IMR-90 (cell line): ENCODE measurements around the gene PNPLA1. TPM values are rescaled to one million over a fixed set of nuclear protein-coding genes. Genes with fewer than 3 reads are reported as not detected.

ENCODE experiments used
- ATAC-seq: fragments of 200-7000 bp; cut with Tn5 transposase; 2 replicates; pipeline ENCODE4 v1.9.1; 2020; ENCODE audit warnings: low read depth, mild to moderate bottlenecking, moderate library complexity
- BruUV-seq: library from RNA; stranded (reverse); fragments of 400-500 nt; replicated peaks from 2 replicates; lab custom pipeline; 2021; lab: Mats Ljungman, UMichigan
- CTCF ChIA-PET: fragments of 300-600 bp; formaldehyde crosslinking; extraction: SDS; loops from one replicate; lab custom pipeline; 2021; ENCODE audit warnings: antibody characterized with exemption; lab: Yijun Ruan, JAX
- POLR2A ChIA-PET: fragments of 300-600 bp; sonication (Branson Sonifier 250); formaldehyde crosslinking; loops from one replicate; lab custom pipeline; 2022; ENCODE audit warnings: antibody characterized with exemption; ENCODE audit not compliant: unreplicated experiment; lab: Charles Lee
- DNase-seq: peaks from one replicate; pipeline ENCODE4 v3.0.0; 2013
- H2AFZ ChIP-seq: replicated peaks from 2 replicates; pipeline ENCODE3; 2013; ENCODE audit warnings: low read length, mild to moderate bottlenecking; ENCODE audit not compliant: poor library complexity
- H2AK5ac ChIP-seq: 2 replicates; pipeline ENCODE4 v1.6.1; 2013; ENCODE audit warnings: low read depth, low read length, inconsistent platforms
- H2AK9ac ChIP-seq: replicated peaks from 2 replicates; pipeline ENCODE3; 2013; ENCODE audit warnings: mild to moderate bottlenecking, low read depth, low read length, moderate library complexity; ENCODE audit not compliant: poor library complexity
- H2BK120ac ChIP-seq: 2 replicates; pipeline ENCODE4 v1.6.1; 2013; ENCODE audit warnings: low read depth, low read length, inconsistent platforms
- H2BK15ac ChIP-seq: 3 replicates; pipeline ENCODE4 v1.6.1; 2013; ENCODE audit warnings: low read depth, low read length, inconsistent platforms
- H2BK20ac ChIP-seq: 2 replicates; pipeline ENCODE4 v1.6.1; 2013; ENCODE audit warnings: low read depth, mild to moderate bottlenecking, inconsistent platforms, low read length, moderate library complexity
- H2BK5ac ChIP-seq: 2 replicates; pipeline ENCODE4 v1.6.1; 2013; ENCODE audit warnings: mild to moderate bottlenecking, low read depth, low read length, inconsistent platforms; ENCODE audit not compliant: poor library complexity, severe bottlenecking
- H3K14ac ChIP-seq: replicated peaks from 2 replicates; pipeline ENCODE4 v1.6.1; 2013; ENCODE audit warnings: low read depth, low read length, inconsistent platforms
- H3K18ac ChIP-seq: 2 replicates; pipeline ENCODE4 v1.6.1; 2013; ENCODE audit warnings: low read depth, low read length, control low read depth
- H3K23ac ChIP-seq: 2 replicates; pipeline ENCODE4 v1.6.1; 2013; ENCODE audit warnings: low read depth, low read length, inconsistent platforms
- H3K27ac ChIP-seq: 2 replicates; pipeline ENCODE4 v1.5.1; 2013; ENCODE audit warnings: mild to moderate bottlenecking, control low read depth, low read length; ENCODE audit not compliant: insufficient read depth
- H3K27me3 ChIP-seq: 2 replicates; pipeline ENCODE4 v1.6.1; 2013; ENCODE audit warnings: low read length; ENCODE audit not compliant: control insufficient read depth, insufficient read depth
- H3K36me3 ChIP-seq: 2 replicates; pipeline ENCODE4 v1.6.1; 2013; ENCODE audit warnings: low read length, mixed read lengths; ENCODE audit not compliant: control insufficient read depth, insufficient read depth
- H3K4ac ChIP-seq: 2 replicates; pipeline ENCODE4 v1.6.1; 2013; ENCODE audit warnings: low read depth, low read length, inconsistent platforms
- H3K4me1 ChIP-seq: 2 replicates; pipeline ENCODE4 v1.6.1; 2013; ENCODE audit warnings: low read length, mixed read lengths; ENCODE audit not compliant: control insufficient read depth, insufficient read depth
- H3K4me2 ChIP-seq: 2 replicates; pipeline ENCODE4 v1.6.1; 2013; ENCODE audit warnings: low read depth, mild to moderate bottlenecking, control low read depth, low read length, moderate library complexity
- H3K4me3 ChIP-seq: 2 replicates; pipeline ENCODE4 v1.5.1; 2013; ENCODE audit warnings: low read depth, mild to moderate bottlenecking, control low read depth, low read length, moderate library complexity; ENCODE audit not compliant: insufficient read depth
- H3K56ac ChIP-seq: 2 replicates; pipeline ENCODE4 v1.6.1; 2013; ENCODE audit warnings: low read length, inconsistent platforms; ENCODE audit not compliant: insufficient read depth; ENCODE audit errors: extremely low read depth
- H3K79me1 ChIP-seq, 2 experiments: 2 replicates each; pipeline ENCODE4 v1.6.1; 2013; ENCODE audit warnings: low read length in 2 of 2, inconsistent platforms in 1 of 2, low read depth in 1 of 2
- H3K9ac ChIP-seq: 2 replicates; pipeline ENCODE4 v1.6.1; 2013; ENCODE audit warnings: low read depth, low read length, control low read depth
- H3K9me1 ChIP-seq: 2 replicates; pipeline ENCODE4 v1.6.1; 2013; ENCODE audit warnings: low read length, inconsistent platforms; ENCODE audit not compliant: insufficient read depth
- H3K9me3 ChIP-seq: 2 replicates; pipeline ENCODE4 v1.6.1; 2013; ENCODE audit warnings: low read length; ENCODE audit not compliant: control insufficient read depth, insufficient read depth
- H4K20me1 ChIP-seq: 2 replicates; pipeline ENCODE4 v1.6.1; 2013; ENCODE audit warnings: low read length, inconsistent platforms; ENCODE audit not compliant: insufficient read depth
- H4K5ac ChIP-seq: 2 replicates; pipeline ENCODE4 v1.6.1; 2013; ENCODE audit warnings: mild to moderate bottlenecking, low read depth, low read length, control low read depth
- H4K8ac ChIP-seq, 2 experiments: 2 replicates each; pipeline ENCODE4 v1.6.1; 2013; ENCODE audit warnings: low read depth in 2 of 2, low read length in 2 of 2, control low read depth in 1 of 2, inconsistent platforms in 1 of 2
- H4K91ac ChIP-seq: 2 replicates; pipeline ENCODE4 v1.6.1; 2013; ENCODE audit warnings: low read depth, low read length, inconsistent platforms; ENCODE audit not compliant: insufficient read depth
- NFE2L2 ChIP-seq: fragments of 150-350 bp; IDR thresholded peaks from 2 replicates; pipeline ENCODE4 v1.6.1; 2016; ENCODE audit warnings: low read depth, mild to moderate bottlenecking, low read length
- RAD21 ChIP-seq: IDR thresholded peaks from 2 replicates; pipeline ENCODE4 v1.6.1; 2012; ENCODE audit warnings: low read length, improper control_type of control experiment
- WGBS, 2 experiments: methylation state at CpG; one replicate each; pipeline versions ENCODE4 v1.1.5 to v1.1.7; 2013; ENCODE audit warnings: missing lambda C conversion rate in 2 of 2; ENCODE audit not compliant: insufficient read length in 1 of 2; ENCODE audit errors: extremely low coverage in 2 of 2; 5-methylcytosine and 5-hydroxymethylcytosine counted together
- dilution Hi-C: fragments of 300-500 bp; cut with HindIII; formaldehyde crosslinking; loops from one replicate; pipeline ENCODE4 v1.14.3; 2018; ENCODE audit warnings: low sequenced_read_pairs; ENCODE audit not compliant: unreplicated experiment
- in situ Hi-C: fragments of 300-500 bp; cut with MboI; formaldehyde crosslinking; loops from 3 replicates; pipeline ENCODE4 v1.14.3; 2019; ENCODE audit warnings: low sequenced_read_pairs, inconsistent platforms, mixed read lengths
- intact Hi-C: fragments of 100-400 bp; cut with micrococcal nuclease; formaldehyde crosslinking; loops from 2 replicates; pipeline ENCODE4 v1.10.0; 2022
- polyA plus RNA-seq, 3 experiments: library from polyadenylated mRNA; depleted of rRNA; stranded (reverse); fragments of >200 nt; gene quantifications; 2 replicates each; pipeline ENCODE4 v1.2.3, GENCODE V29; 2012; ENCODE audit warnings: low replicate concordance in 1 of 3
- total RNA-seq: library from RNA; depleted of rRNA; stranded (reverse); fragments of >200 nt; gene quantifications from 2 replicates; pipeline ENCODE4 v1.2.3, GENCODE V29; 2012

The PNPLA1 gene
- total and polyA plus RNA-seq, 2 of the 4 experiments (the other 2 are of a cell fraction) = not detected

GRCh38 chr6:36284359-36284758 is 14.5 kb downstream of the PNPLA1 start:
- dilution Hi-C loops = no loop called here

More at GRCh38 chr6:36284359-36284758, 14.5 kb downstream of the PNPLA1 start:
- Histone ChIP-seq H2AK9ac (no peak overlapping the region), H2AK5ac (no peak overlapping the region), H3K27me3 (peaks cover 62% of the 10 kb centered on the region), H3K27ac (no peak overlapping the region), H3K79me1 (no peaks in the 10 kb centered on the region), H3K36me3 (no peaks in the 10 kb centered on the region), H3K18ac (no peak overlapping the region), H4K5ac (no peak overlapping the region), H3K4me2 (no peak overlapping the region), H4K20me1 (no peaks in the 10 kb centered on the region; the same call in 1 of the 2 replicates), H3K9me3 (no peaks in the 10 kb centered on the region), H3K9ac (no peak overlapping the region), H2AFZ (no peak overlapping the region), H3K14ac (no peak overlapping the region), H3K56ac (no peak overlapping the region), H2BK5ac (no peak overlapping the region), H3K23ac (no peak overlapping the region), H3K4me3 (no peak overlapping the region), H2BK20ac (no peak overlapping the region), H2BK15ac (no peak overlapping the region), H2BK120ac (no peak overlapping the region), H3K4ac (no peak overlapping the region), H3K9me1 (no peaks in the 10 kb centered on the region), H4K8ac (no peak overlapping the region), H3K4me1 (no peaks in the 10 kb centered on the region), H4K91ac (no peak overlapping the region)
- in situ Hi-C loops (no loop called here), intact Hi-C loops (no loop called here)
- no TSS peak for BruUV-seq
- ATAC-seq (no peak), DNase-seq (no peak)
- POLR2A ChIA-PET = no interaction called here
- TF ChIP-seq NFE2L2 (no peak), RAD21 (no peak)
- no CpG with 5 or more reads among the region's 1 CpG for WGBS, 2 experiments
- CTCF ChIA-PET = no interaction called here
